GM12872 (cell line): Measurements from ENCODE around the gene CARD6.

Experiments
- CTCF ChIP-seq: IDR thresholded peaks from 3 replicates; pipeline ENCODE4 v1.5.1; 2011; ENCODE audit warnings: low read depth, mild to moderate bottlenecking, low read length, moderate library complexity; ENCODE audit not compliant: insufficient read depth

CARD6 gene

DNA sequence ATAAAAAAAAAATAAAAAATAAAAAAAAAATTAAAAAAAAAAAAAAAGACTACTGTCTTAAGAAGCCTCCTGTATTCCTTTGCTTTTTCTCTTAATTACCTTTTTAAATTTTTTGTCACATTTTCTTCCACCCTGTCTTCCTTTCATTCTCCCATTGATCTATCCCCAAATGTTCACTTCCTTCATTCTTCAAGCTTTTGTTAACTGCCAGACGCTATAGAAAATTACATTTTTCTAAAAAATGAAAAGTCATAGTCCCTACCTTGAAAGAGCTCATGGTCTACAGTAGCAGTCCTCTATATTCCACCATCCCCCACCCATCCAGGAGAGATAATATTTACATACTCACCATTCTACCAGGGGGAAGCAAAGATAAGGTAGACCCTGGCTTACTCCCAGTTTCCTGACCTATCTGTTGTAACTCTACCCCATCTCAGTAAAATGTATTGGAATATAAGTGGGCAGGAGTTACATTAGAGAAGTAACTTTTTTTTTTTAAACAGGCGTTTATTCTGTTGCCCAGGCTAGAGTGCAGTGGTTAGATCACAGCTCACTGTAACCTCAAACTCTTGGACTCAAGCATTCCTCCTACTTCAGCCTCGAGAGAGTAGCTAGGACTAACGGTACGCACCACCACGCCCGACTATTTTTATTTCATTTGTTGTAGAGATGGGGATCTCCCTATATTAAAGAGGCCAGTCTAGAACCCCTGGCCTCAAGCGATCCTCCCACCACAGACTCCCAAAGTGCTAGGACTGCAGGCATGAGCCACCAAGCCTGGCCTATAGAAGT is 39.2 kb upstream of the CARD6 start:
- no peak for TF ChIP-seq CTCF

DNA sequence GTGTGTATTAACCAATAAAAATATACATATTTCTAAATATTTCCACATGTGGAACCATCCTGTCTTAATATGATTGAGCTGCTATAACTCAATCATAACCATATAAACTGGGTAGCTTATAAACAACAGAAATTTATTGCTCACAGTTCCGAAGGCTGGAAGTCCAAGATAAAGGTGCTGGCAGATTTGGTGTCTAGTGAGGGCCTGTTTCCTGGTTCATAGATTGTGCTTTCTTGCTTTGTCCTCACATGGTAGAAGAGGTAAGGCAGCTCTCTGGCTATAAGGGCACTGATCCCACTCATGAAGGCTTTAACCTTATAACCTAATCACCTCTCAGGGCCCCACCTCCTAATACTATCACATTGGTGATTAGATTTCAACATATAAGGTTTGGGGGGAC is 29.0 kb upstream of the CARD6 start:
- no peak for TF ChIP-seq CTCF

DNA sequence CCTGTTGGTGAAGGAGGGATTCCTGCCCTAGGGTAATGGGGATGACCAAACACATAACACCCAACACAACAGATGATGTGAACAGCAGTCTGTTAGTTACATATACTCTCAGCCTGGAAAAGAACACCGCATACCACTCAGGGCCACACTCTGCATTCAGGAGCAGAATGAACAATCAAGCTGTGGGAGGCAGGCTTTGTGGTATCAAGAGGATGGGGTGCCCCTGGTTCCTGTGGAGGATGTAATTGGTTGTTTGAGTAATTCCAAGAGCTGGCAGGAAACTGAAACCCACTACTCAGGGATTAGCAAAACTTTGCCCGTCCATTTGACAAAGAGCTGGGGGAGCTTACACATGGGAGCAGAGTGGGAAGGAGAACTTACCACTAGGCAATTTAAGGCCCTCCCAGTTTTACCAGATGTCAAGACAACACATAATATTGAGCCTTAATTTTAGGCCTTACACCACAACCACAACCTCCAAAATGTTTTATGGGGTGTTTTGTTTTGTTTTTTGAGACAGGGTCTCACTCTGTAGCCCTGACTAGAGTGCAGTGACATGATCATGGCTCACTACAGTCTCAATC is 27.4 kb upstream of the CARD6 start:
- TF ChIP-seq CTCF: no peak

DNA sequence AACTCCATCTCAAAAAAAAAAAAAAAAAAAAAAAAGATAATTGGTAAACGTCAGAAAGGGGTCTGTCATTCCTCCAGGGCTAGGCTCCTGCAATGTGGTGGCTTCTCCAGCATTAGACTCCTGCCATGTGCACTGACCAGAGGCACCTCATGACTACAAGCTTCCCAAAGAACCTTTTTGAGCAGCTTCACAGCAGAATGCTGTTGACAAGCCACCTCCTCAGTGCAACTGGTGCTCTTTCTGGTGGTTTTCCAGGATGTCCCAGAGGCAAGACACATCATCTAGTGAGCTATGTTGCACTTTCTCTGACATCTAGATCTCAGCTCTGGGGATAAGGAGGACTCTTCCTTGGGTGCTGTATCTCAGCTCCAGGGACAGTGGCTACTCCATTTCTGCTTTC is 17.7 kb upstream of the CARD6 start:
- no peak for TF ChIP-seq CTCF

GRCh38 chr5:40826489-40827187 is 14.5 kb upstream of the CARD6 start:
- no peak for TF ChIP-seq CTCF

DNA sequence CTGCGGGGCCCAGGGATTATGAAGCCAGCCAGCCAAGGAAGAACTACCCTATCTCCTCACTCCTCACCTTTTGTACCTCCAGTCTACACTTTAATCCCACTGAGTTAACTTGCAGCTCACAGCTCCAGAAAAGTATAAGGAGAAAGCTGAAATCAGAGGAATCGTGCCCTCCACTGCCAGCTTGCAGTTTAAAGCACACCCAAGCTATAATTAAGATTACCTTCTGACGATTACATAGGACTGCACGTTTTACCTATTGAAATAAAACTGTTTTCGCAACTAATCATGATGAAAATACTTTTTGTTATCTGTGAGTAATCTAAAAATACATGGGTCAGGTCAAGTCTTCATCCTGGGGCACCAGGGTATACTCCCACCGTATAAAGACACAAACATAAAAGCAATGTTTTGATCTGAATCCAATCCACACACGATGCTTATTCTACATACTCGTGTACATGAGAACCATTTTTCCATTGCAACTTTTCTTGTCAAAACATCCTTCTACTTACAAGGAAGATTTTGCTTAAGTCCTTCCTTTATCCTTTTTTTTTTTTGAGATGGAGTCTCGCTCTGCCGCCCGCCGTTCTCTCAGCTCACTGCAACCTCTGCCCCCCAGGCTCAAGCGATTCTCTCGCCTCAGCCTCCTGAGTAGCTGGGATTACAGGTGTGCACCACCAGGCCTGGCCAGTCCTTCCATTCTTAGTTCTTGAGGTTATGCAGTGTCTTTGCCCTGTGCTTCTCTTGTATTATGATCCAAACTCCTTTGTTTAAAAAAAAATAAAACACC is 13.8 kb upstream of the CARD6 start:
- TF ChIP-seq CTCF: no peak
